SU-DHL-6 (cell line): ENCODE data around the gene SCAMP2.
A peak's percentile ranks its signal among the peaks of the same experiment; 100 is the strongest.

Source experiments
- H2AFZ ChIP-seq: fragments of 200-600 bp; sonication (generic); 2 replicates; pipeline ENCODE4 v1.6.1; 2014; ENCODE audit warnings: low read depth, mild to moderate bottlenecking, moderate library complexity, mixed read lengths, antibody characterized with exemption, low read length; ENCODE audit not compliant: severe bottlenecking
- H3F3A ChIP-seq: fragments of 200-600 bp; shearing (Covaris generic); 2 replicates; pipeline ENCODE4 v1.6.0; 2016; ENCODE audit warnings: antibody characterized with exemption, mild to moderate bottlenecking; ENCODE audit not compliant: insufficient read depth
- H3K27ac ChIP-seq: fragments of 200-600 bp; sonication (generic); 2 replicates; pipeline ENCODE4 v1.5.1; 2016; ENCODE audit warnings: low read depth, mild to moderate bottlenecking, low read length, moderate library complexity, mixed read lengths
- H3K27me3 ChIP-seq: fragments of 200-600 bp; sonication (generic), shearing (Covaris generic); 2 replicates; pipeline ENCODE4 v1.6.0; 2014; ENCODE audit warnings: mild to moderate bottlenecking, low read length
- H3K36me3 ChIP-seq: fragments of 200-600 bp; sonication (generic); 2 replicates; pipeline ENCODE4 v1.6.1; 2014; ENCODE audit warnings: mild to moderate bottlenecking, low read length, mixed read lengths
- H3K4me2 ChIP-seq: fragments of 300-600, 200-600 bp; shearing (Covaris generic), sonication (generic); 2 replicates; pipeline ENCODE4 v1.6.0; 2014; ENCODE audit warnings: low read length, low read depth, mild to moderate bottlenecking; ENCODE audit not compliant: poor library complexity, severe bottlenecking
- H3K4me3 ChIP-seq: fragments of 200-600 bp; sonication (generic); 2 replicates; pipeline ENCODE4 v1.5.1; 2014; ENCODE audit warnings: antibody characterized with exemption, low read length, mild to moderate bottlenecking, mixed read lengths; ENCODE audit not compliant: insufficient read depth, poor library complexity, severe bottlenecking
- H3K79me2 ChIP-seq: fragments of 200-600 bp; sonication (generic); 2 replicates; pipeline ENCODE4 v1.6.1; 2014; ENCODE audit warnings: mild to moderate bottlenecking, low read length, moderate library complexity; ENCODE audit not compliant: insufficient read depth
- H3K9ac ChIP-seq: fragments of 200-600 bp; sonication (generic); 2 replicates; pipeline ENCODE4 v1.7.0; 2014; ENCODE audit warnings: mild to moderate bottlenecking, low read length
- H3K9me2 ChIP-seq: fragments of 200-600 bp; sonication (generic); replicated peaks from 2 replicates; pipeline ENCODE4 v1.6.1; 2014; ENCODE audit warnings: low read length; ENCODE audit not compliant: insufficient read depth
- H3K9me3 ChIP-seq: fragments of 200-600 bp; sonication (generic); 2 replicates; pipeline ENCODE4 v1.6.1; 2014; ENCODE audit warnings: low read length, mixed read lengths; ENCODE audit not compliant: insufficient read depth
- H4K20me1 ChIP-seq: fragments of 200-600 bp; sonication (generic); 2 replicates; pipeline ENCODE4 v1.6.1; 2014; ENCODE audit warnings: low read depth, mild to moderate bottlenecking, antibody characterized with exemption, low read length, moderate library complexity, mixed read lengths
- CTCF ChIP-seq: fragments of 200-600 bp; sonication (generic); IDR thresholded peaks from one replicate; pipeline ENCODE4 v1.5.1; 2017; ENCODE audit warnings: antibody characterized with exemption, mild to moderate bottlenecking, low read length, moderate library complexity; ENCODE audit not compliant: insufficient read depth, poor library complexity, severe bottlenecking
- EZH2phosphoT487 ChIP-seq: fragments of 200-600 bp; sonication (generic), shearing (Covaris generic); conservative IDR thresholded peaks from 2 replicates; pipeline ENCODE4 v1.6.1; 2018; ENCODE audit warnings: mild to moderate bottlenecking, antibody characterized with exemption, low read length, moderate library complexity, mixed read lengths

The SCAMP2 gene

GRCh38 chr15:74906450-74907162, 33.4 kb upstream of the SCAMP2 start, which contains the start of gene FAM219B:
FAM219B (minus strand) TSS chr15:74906851; CDS start chr15:74906800, 51 bp downstream.
- peak within 1 kb of the TSS; percentile 96 for H3K4me3 ChIP-seq
- H3K9me2 ChIP-seq = no peaks in the 10 kb centered on the region
- H3K27ac ChIP-seq = peak within 1 kb of the TSS; percentile 56
- peak within 1 kb of the TSS; percentile 98 for H2AFZ ChIP-seq
- no peaks in the 10 kb centered on the region for H3K36me3 ChIP-seq
- no peaks in the 10 kb centered on the region for H3K27me3 ChIP-seq
- no peaks in the 10 kb centered on the region for H3K9me3 ChIP-seq
- H3K79me2 ChIP-seq = peaks cover 5% of the 10 kb centered on the region; the same call in 1 of the 2 replicates
- TF ChIP-seq EZH2phosphoT487 (no peak), CTCF (no peak)
- peaks cover 14% of the 10 kb centered on the region for H3F3A ChIP-seq
- H3K9ac ChIP-seq = peak within 1 kb of the TSS; percentile 96
- no peaks in the 10 kb centered on the region for H4K20me1 ChIP-seq
- H3K4me2 ChIP-seq = peak within 1 kb of the TSS; percentile 67

- H3K79me2 ChIP-seq = peaks cover 5% of the 10 kb centered on the region; the same call in 1 of the 2 replicates
- no peaks in the 10 kb centered on the region for H3K36me3 ChIP-seq
- no peaks in the 10 kb centered on the region for H3K9me3 ChIP-seq
- peak overlapping the region; percentile 67 for H3K4me2 ChIP-seq
- no peaks in the 10 kb centered on the region for H3K27me3 ChIP-seq
- peaks cover 14% of the 10 kb centered on the region for H3F3A ChIP-seq
- H4K20me1 ChIP-seq = no peaks in the 10 kb centered on the region
- H2AFZ ChIP-seq = peak overlapping the region; percentile 98
- H3K4me3 ChIP-seq = peak overlapping the region; percentile 96
- H3K9me2 ChIP-seq = no peaks in the 10 kb centered on the region
- TF ChIP-seq EZH2phosphoT487 (no peak), CTCF (no peak)
- peak overlapping the region; percentile 56 for H3K27ac ChIP-seq
- peak overlapping the region; percentile 96 for H3K9ac ChIP-seq
Observed at GRCh38 chr15:74906067-74906449, 32.9 kb upstream of the SCAMP2 start.

- no peaks in the 10 kb centered on the region for H3K36me3 ChIP-seq
- H2AFZ ChIP-seq = no peak overlapping the region
- no peaks in the 10 kb centered on the region for H3K9me3 ChIP-seq
- no peak overlapping the region for H3K9ac ChIP-seq
- peaks cover 5% of the 10 kb centered on the region; the same call in 1 of the 2 replicates for H3K79me2 ChIP-seq
- H3K4me3 ChIP-seq = no peak overlapping the region
- H3F3A ChIP-seq = peaks cover 14% of the 10 kb centered on the region
- H4K20me1 ChIP-seq = no peaks in the 10 kb centered on the region
- TF ChIP-seq EZH2phosphoT487 = no peak
- TF ChIP-seq CTCF = no peak
- H3K27me3 ChIP-seq = no peaks in the 10 kb centered on the region
- H3K27ac ChIP-seq = no peak overlapping the region
- H3K4me2 ChIP-seq = no peak overlapping the region
- H3K9me2 ChIP-seq = no peaks in the 10 kb centered on the region
Observed at GRCh38 chr15:74904190-74904805, 31.1 kb upstream of the SCAMP2 start.
